ENCODE measurements around the gene EDC4. TPM values are rescaled to one million over a fixed set of nuclear protein-coding genes. Genes with fewer than 3 reads are reported as not detected.

Gene EDC4
- total and polyA plus RNA-seq, 10 donors: 27.6 to 71.3 (median 59.4) TPM

DNA sequence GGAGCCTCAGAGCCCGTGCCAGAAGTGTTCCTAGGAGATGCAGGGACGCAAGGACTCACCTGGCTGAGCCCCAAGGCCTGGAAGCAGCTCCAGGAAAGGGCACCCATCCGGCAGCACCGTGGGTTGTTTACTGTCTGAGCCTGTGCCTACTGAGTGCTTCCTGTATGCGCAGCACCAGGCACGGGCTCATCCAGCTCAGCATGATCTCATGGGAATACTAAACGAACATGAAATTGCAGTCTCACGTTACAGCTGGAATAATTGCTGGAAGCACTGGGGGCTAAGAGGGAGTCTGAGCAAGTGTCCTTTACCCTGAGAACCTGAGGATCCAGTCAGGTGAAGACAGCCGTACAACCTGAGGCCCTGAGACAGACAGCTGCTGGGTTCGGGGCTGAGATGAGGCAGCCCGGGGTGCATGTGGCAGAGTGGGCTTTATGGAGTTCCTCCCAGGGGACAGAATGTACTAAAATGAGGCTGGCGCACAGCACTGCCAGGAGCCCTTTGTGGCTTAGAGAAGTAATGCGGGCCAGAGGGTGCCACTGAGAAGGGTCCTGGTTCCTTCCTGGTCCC lies 53.4 kb downstream of the EDC4 start:
- Histone ChIP-seq H3K4me1 (peaks cover 8 to 54% (median 26%) of the 10 kb centered on the region in 6 donors), H3K9me3 (no peaks in the 10 kb centered on the region), H3K27me3 (replicated peaks in 1 of 7) (no peaks in the 10 kb centered on the region), H3K4me3 (no peak overlapping the region), H3K27ac (peak overlapping the region in 5 of 8 donors; percentile 32 to 72 (median 44)), H3K36me3 (peaks cover 0 to 96% (median 32%) of the 10 kb centered on the region in 6 donors)
- WGBS, 5 donors: 46 to 67% (median 65%) methylated on average over 10 to 13 of the region's 13 CpGs
- intact Hi-C loops (cut with DNase I; ENCODE audit: low total_unique reads): loop anchor here (10.0 kb wide), 1 partner anchor 251 kb away; no protein-coding TSS in a partner anchor
- peak; percentile 77 for DNase-seq
- TF ChIP-seq POLR2AphosphoS5 (IDR thresholded peaks at IDR 0.05) (peak in 1 of 3 donors; percentile 42), POLR2A (IDR thresholded peaks at IDR 0.05) (no peak)
- TF ChIP-seq, protein P1, sequence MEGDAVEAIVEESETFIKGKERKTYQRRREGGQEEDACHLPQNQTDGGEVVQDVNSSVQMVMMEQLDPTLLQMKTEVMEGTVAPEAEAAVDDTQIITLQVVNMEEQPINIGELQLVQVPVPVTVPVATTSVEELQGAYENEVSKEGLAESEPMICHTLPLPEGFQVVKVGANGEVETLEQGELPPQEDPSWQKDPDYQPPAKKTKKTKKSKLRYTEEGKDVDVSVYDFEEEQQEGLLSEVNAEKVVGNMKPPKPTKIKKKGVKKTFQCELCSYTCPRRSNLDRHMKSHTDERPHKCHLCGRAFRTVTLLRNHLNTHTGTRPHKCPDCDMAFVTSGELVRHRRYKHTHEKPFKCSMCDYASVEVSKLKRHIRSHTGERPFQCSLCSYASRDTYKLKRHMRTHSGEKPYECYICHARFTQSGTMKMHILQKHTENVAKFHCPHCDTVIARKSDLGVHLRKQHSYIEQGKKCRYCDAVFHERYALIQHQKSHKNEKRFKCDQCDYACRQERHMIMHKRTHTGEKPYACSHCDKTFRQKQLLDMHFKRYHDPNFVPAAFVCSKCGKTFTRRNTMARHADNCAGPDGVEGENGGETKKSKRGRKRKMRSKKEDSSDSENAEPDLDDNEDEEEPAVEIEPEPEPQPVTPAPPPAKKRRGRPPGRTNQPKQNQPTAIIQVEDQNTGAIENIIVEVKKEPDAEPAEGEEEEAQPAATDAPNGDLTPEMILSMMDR (IDR thresholded peaks at IDR 0.05 in 8 of 11, conservative IDR thresholded peaks at IDR 0.05 in 3 of 11): no peak

DNA sequence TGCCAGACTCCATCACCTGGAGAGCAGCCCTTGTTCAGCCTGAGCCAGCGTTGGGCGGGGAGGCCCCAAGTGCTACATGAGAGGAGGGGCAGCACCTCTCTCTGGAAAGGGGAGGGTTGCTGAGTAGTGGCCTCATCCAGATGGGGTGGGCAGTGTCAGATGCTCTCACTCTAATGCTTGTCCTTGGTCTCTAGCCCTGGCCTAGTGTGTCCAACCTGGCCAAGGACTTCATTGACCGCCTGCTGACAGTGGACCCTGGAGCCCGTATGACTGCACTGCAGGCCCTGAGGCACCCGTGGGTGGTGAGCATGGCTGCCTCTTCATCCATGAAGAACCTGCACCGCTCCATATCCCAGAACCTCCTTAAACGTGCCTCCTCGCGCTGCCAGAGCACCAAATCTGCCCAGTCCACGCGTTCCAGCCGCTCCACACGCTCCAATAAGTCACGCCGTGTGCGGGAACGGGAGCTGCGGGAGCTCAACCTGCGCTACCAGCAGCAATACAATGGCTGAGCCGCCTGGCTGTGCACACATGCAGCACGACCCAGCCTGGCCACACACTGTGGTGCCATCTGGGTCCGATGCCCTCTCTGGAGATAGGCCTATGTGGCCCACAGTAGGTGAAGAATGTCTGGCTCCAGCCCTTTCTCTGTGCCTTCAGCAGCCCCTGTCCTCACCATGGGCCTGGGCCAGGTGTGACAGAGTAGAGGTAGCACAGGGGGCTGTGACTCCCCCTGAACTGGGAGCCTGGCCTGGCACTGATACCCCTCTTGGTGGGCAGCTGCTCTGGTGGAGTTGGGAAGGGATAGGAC lies 54.5 kb downstream of the EDC4 start:
- no peak for DNase-seq
- TF ChIP-seq POLR2AphosphoS5 (IDR thresholded peaks at IDR 0.05) (peak in 2 of 3 donors; percentile 48 to 69), POLR2A (IDR thresholded peaks at IDR 0.05) (no peak)
- TF ChIP-seq, protein P1 (IDR thresholded peaks at IDR 0.05 in 8 of 11, conservative IDR thresholded peaks at IDR 0.05 in 3 of 11): no peak
- no peaks in the 10 kb centered on the region for H3K27me3 ChIP-seq (replicated peaks in 1 of 7)
- H3K36me3 ChIP-seq: peaks cover 0 to 96% (median 41%) of the 10 kb centered on the region in 6 donors
- no peak overlapping the region for H3K4me3 ChIP-seq
- intact Hi-C loops (cut with DNase I; ENCODE audit: low total_unique reads): loop anchor here (10.0 kb wide), 1 partner anchor 253 kb away; no protein-coding TSS in a partner anchor
- peaks cover 8 to 54% (median 26%) of the 10 kb centered on the region in 6 donors for H3K4me1 ChIP-seq
- peak overlapping the region in 3 of 8 donors; percentile 42 to 72 (median 59) for H3K27ac ChIP-seq
- 93 to 96% (median 93%) methylated on average over 19 to 22 of the region's 22 CpGs for WGBS, 5 donors
- H3K9me3 ChIP-seq: no peaks in the 10 kb centered on the region

DNA sequence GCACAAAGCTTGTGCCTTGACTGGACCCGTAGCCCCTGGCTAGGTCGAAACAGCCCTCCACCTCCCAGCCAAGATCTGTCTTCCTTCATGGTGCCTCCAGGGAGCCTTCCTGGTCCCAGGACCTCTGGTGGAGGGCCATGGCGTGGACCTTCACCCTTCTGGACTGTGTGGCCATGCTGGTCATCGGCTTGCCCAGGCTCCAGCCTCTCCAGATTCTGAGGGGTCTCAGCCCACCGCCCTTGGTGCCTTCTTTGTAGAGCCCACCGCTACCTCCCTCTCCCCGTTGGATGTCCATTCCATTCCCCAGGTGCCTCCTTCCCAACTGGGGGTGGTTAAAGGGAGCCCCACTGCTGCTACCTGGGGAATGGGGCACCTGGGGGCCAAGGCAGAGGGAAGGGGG lies 55.3 kb downstream of the EDC4 start:
- intact Hi-C loops (cut with DNase I; ENCODE audit: low total_unique reads): loop anchor here (10.0 kb wide), 1 partner anchor 253 kb away; no protein-coding TSS in a partner anchor
- H3K27ac ChIP-seq: peak overlapping the region in 1 of 8 donors; percentile 27
- TF ChIP-seq POLR2A (IDR thresholded peaks at IDR 0.05): no peak
- TF ChIP-seq, protein P1 (IDR thresholded peaks at IDR 0.05 in 8 of 11, conservative IDR thresholded peaks at IDR 0.05 in 3 of 11): no peak
- TF ChIP-seq POLR2AphosphoS5 (IDR thresholded peaks at IDR 0.05): no peak
- H3K4me1 ChIP-seq: peaks cover 8 to 54% (median 26%) of the 10 kb centered on the region in 6 donors
- H3K36me3 ChIP-seq: peaks cover 0 to 96% (median 46%) of the 10 kb centered on the region in 6 donors
- whole genome bisulfite sequencing, 5 donors: 84 to 90% (median 87%) methylated on average over 5 to 7 of the region's 7 CpGs
- peak; percentile 72 for DNase-seq
- H3K4me3 ChIP-seq: no peak overlapping the region
- H3K9me3 ChIP-seq: no peaks in the 10 kb centered on the region
- H3K27me3 ChIP-seq (replicated peaks in 1 of 7): no peaks in the 10 kb centered on the region

Data from spleen (tissue), 11 donors.